GM19025 (cell line): ENCODE results near the gene SMIM9.
"Not testable (repeated sequence)": the region's sequence is repeated elsewhere in the genome, so short reads cannot be mapped to it uniquely, and the experiment has no call there.

ENCODE experiments used
- ATAC-seq: cut with Tn5 transposase; IDR thresholded peaks from one replicate; pipeline ENCODE4 v1.9.1; 2021; ENCODE audit warnings: mild to moderate bottlenecking, low read depth, moderate library complexity; ENCODE audit not compliant: unreplicated experiment

SMIM9 gene

DNA sequence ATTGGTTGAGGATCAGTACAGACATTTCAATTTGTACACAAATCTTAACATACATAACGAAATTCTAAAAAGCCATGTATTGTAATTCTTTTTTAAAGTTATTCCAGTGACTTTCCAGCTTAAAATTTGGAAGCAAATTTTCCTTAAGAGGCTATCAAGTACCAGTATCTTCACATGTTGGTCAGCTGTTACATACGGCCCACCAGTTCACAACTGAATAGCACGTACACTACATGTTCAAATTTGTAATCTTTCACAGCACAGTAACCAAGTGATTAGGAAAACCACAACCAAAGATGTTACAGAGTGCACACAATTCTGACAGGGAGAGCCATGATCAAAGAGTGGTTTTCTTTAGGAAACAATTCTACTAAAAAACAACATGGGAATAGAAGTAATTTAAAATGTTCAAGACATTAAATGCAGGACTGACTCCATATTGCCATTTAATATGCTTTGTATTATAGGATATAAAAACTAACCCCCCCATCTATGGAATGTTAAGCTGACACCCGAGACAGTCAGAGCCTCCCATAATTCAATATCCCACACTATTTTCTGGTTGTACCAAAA, 18.1 kb downstream of the SMIM9 start:
- not testable (repeated sequence) for ATAC-seq

DNA sequence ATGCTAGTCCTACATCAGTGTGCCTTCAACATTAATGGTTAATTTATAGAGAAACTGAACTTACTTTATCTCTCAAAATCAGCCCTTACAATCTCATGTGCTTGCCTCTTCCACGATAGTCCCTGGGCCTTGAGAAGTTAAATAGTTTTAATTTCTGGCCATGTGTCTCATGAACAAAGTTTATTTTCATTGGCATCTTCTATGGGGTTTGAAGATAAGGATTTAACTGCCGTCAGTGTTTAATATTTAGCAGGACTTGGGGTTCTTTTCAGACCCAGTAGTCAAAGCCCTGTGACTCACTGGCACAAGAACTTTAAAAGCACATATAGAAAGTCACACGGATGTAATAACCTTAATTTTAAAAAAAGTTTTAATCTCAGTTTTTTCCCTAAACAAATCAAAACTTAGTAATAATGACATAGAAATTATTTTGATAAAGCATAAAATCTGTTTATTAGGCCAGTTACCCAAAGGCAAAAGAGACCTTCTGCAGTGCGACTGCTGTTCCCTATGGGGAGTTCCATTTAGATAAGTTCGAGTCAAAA, 19.1 kb downstream of the SMIM9 start:
- ATAC-seq: no peak

GRCh38 chrX:154813801-154814200, 20.7 kb downstream of the SMIM9 start:
- ATAC-seq: no peak

DNA sequence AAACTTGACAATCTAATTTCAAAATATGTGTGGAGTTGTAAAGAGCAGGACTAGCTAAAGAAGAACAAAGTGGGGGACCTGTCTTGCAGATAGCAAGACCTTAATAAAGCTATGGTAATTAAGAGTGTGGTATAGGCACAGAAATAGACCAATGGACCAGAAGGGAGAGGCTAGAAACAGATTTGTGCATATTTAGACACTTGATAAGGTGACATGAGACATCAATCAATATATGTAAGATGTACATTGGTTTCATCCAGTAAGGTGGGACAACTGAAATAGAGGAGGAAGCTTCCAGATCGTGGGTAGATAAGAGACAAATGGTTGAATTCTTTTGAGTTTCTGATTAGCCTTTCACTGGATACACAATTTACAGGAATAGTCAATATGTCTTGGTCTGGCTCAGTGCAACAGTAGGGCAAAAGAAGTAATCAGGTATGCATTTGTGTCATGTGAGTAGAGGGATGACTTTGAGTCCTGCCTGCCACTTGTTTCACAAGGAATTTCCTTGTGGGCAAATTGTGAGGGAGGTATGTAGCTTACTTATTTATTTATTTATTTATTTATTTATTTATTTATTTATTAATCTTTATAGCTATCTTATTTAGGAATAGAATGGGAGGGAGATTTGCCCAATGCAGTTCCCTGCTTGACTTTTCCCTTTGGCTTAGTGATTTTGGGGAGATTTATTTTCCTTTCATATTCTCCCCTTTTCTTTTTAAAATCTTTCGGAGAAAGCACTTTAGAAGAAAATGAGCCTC, 21.9 kb downstream of the SMIM9 start:
- ATAC-seq: no peak

DNA sequence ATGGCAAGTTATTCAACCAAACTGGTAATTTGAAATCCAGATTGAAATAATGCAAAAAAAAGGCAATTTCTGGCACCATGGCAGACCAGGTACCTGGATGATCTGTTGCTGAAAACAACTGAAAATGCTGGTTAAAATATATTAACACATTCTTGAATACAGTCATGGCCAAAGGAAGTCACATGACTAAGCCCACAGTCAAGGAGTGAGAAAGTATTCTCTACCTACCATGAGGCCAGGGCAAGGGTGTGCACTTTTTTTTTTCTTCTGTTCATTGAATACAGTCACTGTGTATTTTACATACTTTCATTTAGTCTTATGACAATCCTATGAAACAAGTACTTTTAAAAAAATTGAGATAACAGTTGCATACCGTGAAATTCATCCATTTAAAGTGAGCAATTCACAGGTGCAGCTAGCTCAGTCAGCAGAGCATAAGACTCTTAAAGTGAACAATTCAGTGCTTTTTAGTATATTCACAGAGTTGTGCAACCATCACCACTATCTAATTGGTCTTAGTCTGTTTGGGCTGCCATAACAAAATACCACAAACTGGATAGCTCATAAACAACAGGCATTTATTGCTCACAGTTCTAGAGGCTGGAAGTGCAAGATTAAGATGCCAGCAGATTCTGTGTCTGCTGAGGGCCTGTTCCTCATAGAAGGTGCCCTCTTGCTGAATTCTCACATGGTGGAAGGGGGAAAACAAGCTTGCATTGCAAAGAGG, 24.4 kb downstream of the SMIM9 start:
- no peak for ATAC-seq

DNA sequence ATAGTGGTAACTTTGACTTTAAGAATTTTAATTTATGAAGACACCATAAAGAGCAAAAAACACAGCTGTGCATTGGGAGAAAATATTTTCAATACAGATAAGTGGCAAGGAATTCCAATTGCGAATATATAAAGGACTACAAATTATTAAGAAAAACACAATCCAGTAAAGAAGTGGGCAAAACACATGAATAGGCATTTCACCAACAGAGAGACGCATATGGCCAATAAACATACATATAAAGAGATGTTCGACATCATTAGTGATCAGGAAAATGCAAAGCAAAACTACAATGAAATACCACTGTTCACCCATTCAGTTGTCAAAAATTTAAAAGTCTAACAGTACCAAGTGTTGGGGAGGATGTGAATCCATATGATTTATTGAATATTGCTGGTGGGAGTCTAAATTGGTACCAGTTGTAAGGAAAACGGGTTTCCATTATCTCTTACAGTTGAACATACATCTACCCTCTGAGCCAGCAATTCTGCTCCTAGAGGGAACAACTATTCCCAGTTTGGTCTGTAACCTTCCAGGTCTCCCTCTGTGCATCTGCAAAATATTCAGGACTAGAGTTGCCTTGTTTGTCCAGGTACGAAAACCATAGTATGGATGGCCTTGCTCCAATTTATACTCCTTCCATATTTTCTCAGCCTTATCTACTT, 27.5 kb downstream of the SMIM9 start:
- ATAC-seq: no peak

- ATAC-seq: no peak
These were observed 28.8 kb downstream of the SMIM9 start for GRCh38 chrX:154805696-154806091.

- ATAC-seq: peak; percentile 99
These were observed 29.3 kb downstream of the SMIM9 start, which contains the start of gene MPP1 for GRCh38 chrX:154804957-154805695. Gene MPP1, minus strand, starts transcription at chrX:154805485. Its CDS starts 112 bp downstream, at chrX:154805373.

DNA sequence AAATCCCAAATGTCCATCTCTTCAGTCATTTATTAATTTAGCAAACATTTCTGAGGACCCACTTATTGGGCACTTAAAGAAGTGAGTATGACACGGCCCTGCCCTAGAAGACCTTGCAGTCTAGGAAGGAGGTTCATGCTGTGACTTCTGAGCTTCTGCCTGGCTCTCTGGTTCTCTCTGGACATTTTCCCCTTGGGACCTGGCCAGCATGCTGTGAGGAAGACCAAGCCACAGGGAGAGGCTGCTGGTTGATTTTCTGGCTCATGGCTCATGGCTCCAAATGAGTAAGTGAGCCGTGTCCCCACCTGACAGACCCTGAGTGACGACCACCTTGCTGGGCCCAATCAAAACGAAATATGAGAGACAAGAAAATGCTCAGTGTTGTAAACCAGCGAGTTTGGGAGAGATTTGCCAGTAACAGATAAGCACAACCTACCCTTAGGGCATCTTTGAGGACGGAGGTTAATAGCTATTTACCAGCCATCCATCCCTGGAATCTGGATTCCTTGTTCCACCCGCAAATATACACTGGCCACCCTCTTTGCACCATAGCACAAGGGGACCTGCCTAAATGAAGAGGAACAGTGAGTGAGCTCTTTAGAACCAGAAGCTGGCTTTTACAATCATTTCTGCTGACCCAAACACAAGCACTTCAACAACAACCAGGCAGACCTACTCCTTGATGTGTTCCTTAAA, 30.1 kb downstream of the SMIM9 start:
- ATAC-seq: no peak

DNA sequence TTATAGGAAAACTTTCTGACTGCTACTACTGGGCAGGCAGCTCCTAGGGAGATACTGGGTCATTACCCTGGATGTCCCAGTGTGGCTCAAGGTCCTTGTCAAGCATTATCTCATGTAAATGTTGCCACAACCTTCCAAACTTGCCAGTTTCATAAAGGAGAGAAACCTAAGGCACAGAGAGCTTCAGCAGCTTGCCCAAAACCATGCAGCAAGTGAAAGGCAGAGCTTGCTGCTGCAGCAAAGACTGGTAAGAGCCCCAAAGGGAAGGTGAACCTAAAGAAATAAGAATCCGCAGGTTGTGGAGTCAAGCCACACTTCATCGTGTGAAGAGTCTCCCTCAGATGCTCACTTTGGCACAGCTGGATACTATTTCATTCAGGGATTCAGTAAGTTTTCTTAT, 31.5 kb downstream of the SMIM9 start:
- ATAC-seq: no peak

DNA sequence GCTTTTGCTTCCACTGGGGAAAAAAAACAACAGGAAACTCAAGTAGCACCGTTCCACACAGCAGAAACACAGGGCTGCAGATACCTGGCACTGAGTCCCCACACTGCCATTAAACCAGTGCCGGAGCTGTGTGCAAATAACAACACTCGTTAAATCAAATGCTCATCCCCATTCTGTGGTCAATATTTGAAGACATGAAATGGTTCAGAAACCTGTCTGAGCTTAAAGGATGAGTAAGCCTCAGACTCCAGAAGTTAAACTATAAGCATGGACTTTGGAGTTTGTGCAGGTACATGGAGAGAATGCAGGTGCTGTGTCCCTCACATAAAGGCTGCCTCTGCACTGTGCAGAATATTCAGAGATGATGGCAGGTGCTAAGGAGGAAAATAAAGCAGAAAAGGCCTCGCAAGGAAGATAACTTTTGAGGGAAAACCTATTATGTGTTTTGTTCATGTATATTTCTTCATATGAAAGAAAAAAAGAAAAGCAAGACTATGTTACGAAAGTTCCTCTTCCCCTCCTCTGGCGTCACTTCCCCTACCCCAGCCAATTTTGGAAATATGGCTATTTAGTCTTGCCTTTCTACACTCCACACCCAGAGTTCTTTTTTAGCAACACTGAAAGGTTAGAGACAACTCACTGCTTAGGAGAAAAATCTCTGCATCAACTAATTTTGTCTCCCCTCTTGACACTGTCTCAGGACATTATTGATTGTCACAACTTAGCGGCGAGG, 33.8 kb downstream of the SMIM9 start:
- ATAC-seq: no peak

DNA sequence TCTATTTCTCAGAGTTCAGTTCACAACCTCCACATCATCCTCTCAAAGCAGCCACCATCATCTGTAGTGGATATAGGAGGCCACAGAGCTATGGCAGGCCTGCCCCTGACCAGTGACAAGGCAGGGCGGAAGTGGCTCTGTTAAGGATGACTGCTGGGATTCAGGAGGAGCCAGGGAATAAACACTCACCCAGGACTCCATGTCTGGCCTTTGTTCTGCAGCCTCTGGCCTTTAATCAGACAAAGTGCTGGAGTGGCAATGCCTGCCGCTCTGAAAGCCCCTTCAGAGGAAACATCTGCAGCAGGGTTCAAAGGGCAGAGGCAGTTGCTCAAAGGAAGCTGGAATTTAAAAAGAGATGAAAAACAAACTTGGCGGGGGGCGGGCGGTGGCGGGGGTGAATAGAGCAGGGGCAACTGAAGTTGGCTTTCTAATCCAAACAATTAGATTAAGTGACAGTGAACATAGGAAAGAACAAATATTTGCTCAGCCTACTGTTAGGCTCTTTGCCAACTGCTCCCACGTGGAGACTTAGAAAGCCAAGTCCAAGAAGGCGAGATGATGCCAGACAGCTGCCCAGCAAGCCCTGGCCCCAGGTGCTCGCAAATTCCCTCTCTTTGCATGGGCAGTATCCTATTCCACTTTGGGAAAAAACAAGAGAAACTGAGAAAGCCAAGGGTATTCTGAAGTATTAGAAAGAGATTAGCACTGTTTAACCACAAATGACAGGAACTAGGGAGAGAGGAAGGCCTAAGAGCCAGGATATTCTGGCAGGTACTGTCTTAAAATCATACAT, 34.7 kb downstream of the SMIM9 start:
- no peak for ATAC-seq

DNA sequence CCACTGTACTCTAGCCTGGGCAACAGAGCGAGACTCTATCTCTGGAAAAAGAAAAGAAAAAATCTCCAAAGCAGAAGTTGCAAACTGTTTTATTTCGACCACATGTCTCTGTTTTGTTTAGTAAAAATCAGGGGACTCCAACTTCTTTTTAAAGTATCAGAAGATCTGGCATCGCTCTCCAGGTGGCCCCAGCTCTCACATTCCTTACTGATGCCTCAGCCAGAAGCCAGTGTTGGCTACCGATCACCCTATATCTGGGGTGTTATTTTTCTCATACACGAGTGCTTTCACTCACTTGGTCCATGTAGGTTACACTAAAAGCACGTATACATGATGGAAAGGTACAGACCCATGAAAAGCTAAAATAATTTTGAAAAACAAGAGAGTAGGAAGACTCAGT, 37.5 kb downstream of the SMIM9 start:
- no peak for ATAC-seq

- ATAC-seq: no peak
These were observed 39.4 kb downstream of the SMIM9 start for GRCh38 chrX:154795016-154795415.

- no peak for ATAC-seq
These were observed 41.2 kb downstream of the SMIM9 start for GRCh38 chrX:154793084-154793795.

GRCh38 chrX:154791939-154792338, 42.5 kb downstream of the SMIM9 start:
- ATAC-seq: no peak

DNA sequence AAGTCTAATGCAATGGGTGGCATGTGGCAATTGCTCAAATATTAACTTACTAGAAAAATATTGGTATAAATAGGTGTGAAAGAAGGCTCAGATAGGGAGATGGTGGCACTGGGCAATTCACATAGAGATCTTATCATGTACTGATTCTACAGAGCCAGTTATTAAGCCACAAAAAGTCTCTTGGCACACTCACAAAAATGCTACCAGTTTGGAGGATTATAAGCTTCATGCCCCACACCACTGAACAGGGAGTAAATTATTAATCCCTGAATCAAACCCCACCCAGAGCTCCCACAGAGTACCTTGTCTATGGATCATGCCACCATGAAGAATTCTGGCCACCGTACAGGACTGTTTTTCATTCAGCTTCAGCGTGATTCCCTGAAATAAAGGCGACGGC, 43.0 kb downstream of the SMIM9 start:
- ATAC-seq: no peak
